ENCODE data around the gene METTL23.

Gene METTL23

GRCh38 chr17:76687298-76688164 is 39.1 kb upstream of the METTL23 start:
- TF ChIP-seq CTCF (IDR thresholded peaks at IDR 0.05; ENCODE audit: borderline replicate concordance, insufficient read depth, low read depth, low read length), result no peak
- H3K4me3 ChIP-seq (ENCODE audit: low read depth, low read length), result no peak overlapping the region

- no peak overlapping the region for H3K4me3 ChIP-seq (ENCODE audit: low read depth, low read length)
- no peak for TF ChIP-seq CTCF (IDR thresholded peaks at IDR 0.05; ENCODE audit: borderline replicate concordance, insufficient read depth, low read depth, low read length)
These were observed 38.4 kb upstream of the METTL23 start for GRCh38 chr17:76688165-76688622.

- no peak for TF ChIP-seq CTCF (IDR thresholded peaks at IDR 0.05; ENCODE audit: borderline replicate concordance, insufficient read depth, low read depth, low read length)
- no peak overlapping the region for H3K4me3 ChIP-seq (ENCODE audit: low read depth, low read length)
These were observed 36.8 kb upstream of the METTL23 start for GRCh38 chr17:76689859-76690258.

- no peak for TF ChIP-seq CTCF (IDR thresholded peaks at IDR 0.05; ENCODE audit: borderline replicate concordance, insufficient read depth, low read depth, low read length)
- no peak overlapping the region for H3K4me3 ChIP-seq (ENCODE audit: low read depth, low read length)
These were observed 35.9 kb upstream of the METTL23 start for GRCh38 chr17:76690596-76691280.

GRCh38 chr17:76691379-76692191 is 35.1 kb upstream of the METTL23 start:
- H3K4me3 ChIP-seq (ENCODE audit: low read depth, low read length), result no peak overlapping the region
- TF ChIP-seq CTCF (IDR thresholded peaks at IDR 0.05; ENCODE audit: borderline replicate concordance, insufficient read depth, low read depth, low read length), result no peak

- TF ChIP-seq CTCF (IDR thresholded peaks at IDR 0.05; ENCODE audit: borderline replicate concordance, insufficient read depth, low read depth, low read length), result no peak
- no peak overlapping the region for H3K4me3 ChIP-seq (ENCODE audit: low read depth, low read length)
These were observed 31.4 kb upstream of the METTL23 start for GRCh38 chr17:76695059-76695831.

Data from GM12875 (cell line).